Adrenal gland (tissue), 12 donors: ENCODE results near the gene TRAK1. TPM values are rescaled to one million over a fixed set of nuclear protein-coding genes. Genes with fewer than 3 reads are reported as not detected.

Experiments
- DNase-seq, 7 donors: peaks; one replicate each; pipeline ENCODE4 v3.0.0-alpha.2; 2019 to 2020
- H3K27ac ChIP-seq, 5 donors: fragments of 200-600 bp; sonication (generic) in 4 of 5; 1 replicate in 3 of 5; 2 replicates in 2 of 5; pipeline versions ENCODE4 v1.5.1 to v1.8.0; 2016 to 2020; ENCODE audit warnings: mild to moderate bottlenecking in 1 of 5
- H3K27me3 ChIP-seq: fragments of 200-600 bp; 2 replicates; pipeline ENCODE4 v1.8.0; 2021
- H3K36me3 ChIP-seq, 2 donors: fragments of 200-600 bp; replicated peaks in 1 of 2; 1 replicate in 1 of 2; 2 replicates in 1 of 2; pipeline versions ENCODE4 v1.5.1 to v1.8.0; 2018 to 2022
- H3K4me1 ChIP-seq, 2 donors: fragments of 200-600 bp; replicated peaks in 1 of 2; 1 replicate in 1 of 2; 2 replicates in 1 of 2; pipeline versions ENCODE4 v1.5.1 to v1.8.0; 2018 to 2021
- H3K4me3 ChIP-seq, 4 donors: fragments of 200-600 bp; sonication (generic) in 3 of 4; one replicate each; pipeline ENCODE4 v1.5.1; 2016 to 2018
- H3K9me3 ChIP-seq, 3 donors: fragments of 200-600 bp; sonication (generic) in 1 of 3; replicated peaks in 1 of 3; 1 replicate in 2 of 3; 2 replicates in 1 of 3; pipeline versions ENCODE4 v1.5.1 to v1.8.0; 2016 to 2021
- POLR2A ChIP-seq, 2 donors: fragments of 450-650 bp; IDR thresholded peaks; one replicate each; pipeline ENCODE4 v1.6.1; 2017; ENCODE audit warnings: antibody characterized with exemption in 2 of 2, mild to moderate bottlenecking in 2 of 2, moderate library complexity in 1 of 2
- WGBS, 4 donors: extraction: QIAGEN DNeasy Blood & Tissue Kit in 2 of 4; methylation state at CpG; one replicate each; pipeline versions ENCODE4 v1.1.5 to v1.1.7; 2013 to 2017; 5-methylcytosine and 5-hydroxymethylcytosine counted together
- intact Hi-C, 2 donors: fragments of 100-400 bp; cut with DNase I; formaldehyde crosslinking; loops; one replicate each; pipeline versions ENCODE4 v1.14.1 to v1.15.0; 2022 to 2023
- polyA plus RNA-seq, 3 donors: library from polyadenylated mRNA; stranded (reverse); fragments of 200-250 nt in 2 of 3; fragments of 350-450 nt in 1 of 3; fragmentation: Illumina TruSeq in 1 of 3; extraction: RNeasy Lipid Tissue Mini Kit (QIAGEN cat#74804) in 1 of 3; gene quantifications; one replicate each; pipeline ENCODE4 v1.2.3, GENCODE V29; 2013 to 2014
- total RNA-seq, 9 donors: library from RNA; depleted of rRNA in 4 of 9; stranded (reverse); fragments of >200 nt in 4 of 9; fragments of 120-200 nt in 1 of 9; fragmentation: NEBNext Ultra II Directional in 1 of 9; extraction: Animal tissue kit (Norgen Biotek cat#: 25700) in 1 of 9; gene quantifications; one replicate each; pipeline versions ENCODE4 v1.1.0 to v1.2.4, GENCODE V29; 2013 to 2023
- TF ChIP-seq, protein P1 (sequence below), 6 experiments: fragments of 450-650 bp in 4 of 6; fragments of 200-600 bp in 2 of 6; sonication (generic) in 1 of 6; IDR thresholded peaks; 1 replicate in 5 of 6; 2 replicates in 1 of 6; pipeline versions ENCODE4 v1.5.1 to v1.8.0; 2016 to 2021; ENCODE audit warnings: antibody characterized with exemption in 6 of 6, mild to moderate bottlenecking in 2 of 6, moderate library complexity in 1 of 6
- donor health status: healthy with polysubstance abuse.
- donor health status: Bipolar disorder and iron deficiency.
- donor health status: DM: yes; HTN: yes; CAD: no.
- donor health status: DM: no; HTN: no; CAD: no.
- donor health status: DM: no; HTN: no; CAD: no.
- donor health status: DM: yes; HTN: yes; CAD: no.

TRAK1 gene
- total and polyA plus RNA-seq, 12 donors = 13.1 to 38.1 (median 26.4) TPM

DNA sequence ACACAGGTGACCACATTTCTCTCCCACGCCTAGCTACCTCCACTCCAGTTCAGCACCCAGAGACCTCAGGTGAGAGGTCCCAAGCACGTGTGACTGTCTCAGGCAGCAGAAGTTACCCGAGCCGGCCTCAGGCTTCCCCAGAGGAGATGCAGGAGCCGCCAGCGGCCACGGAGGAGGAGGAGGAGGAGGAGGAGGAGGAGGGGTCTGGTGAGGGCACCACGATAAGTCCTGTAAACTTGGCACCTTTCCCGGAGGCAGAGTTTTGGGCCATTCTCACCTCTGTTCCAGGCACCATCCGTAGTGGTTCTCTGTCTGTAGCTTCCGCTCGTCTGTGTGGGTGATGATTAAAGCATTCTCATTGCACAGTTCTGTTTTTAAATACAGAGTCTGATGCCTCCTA lies 118.8 kb downstream of the TRAK1 start:
- DNase-seq = no peak
- Histone ChIP-seq H3K27me3 (no peaks in the 10 kb centered on the region), H3K9me3 (no peaks in the 10 kb centered on the region), H3K27ac (no peak overlapping the region), H3K4me3 (no peak overlapping the region), H3K36me3 (peaks cover 0 to 6% of the 10 kb centered on the region in 2 donors), H3K4me1 (no peaks in the 10 kb centered on the region)
- WGBS, 4 donors = 78 to 95% (median 89%) methylated on average over 2 to 12 of the region's 12 CpGs
- intact Hi-C loops = no loop called here
- TF ChIP-seq, protein P1, sequence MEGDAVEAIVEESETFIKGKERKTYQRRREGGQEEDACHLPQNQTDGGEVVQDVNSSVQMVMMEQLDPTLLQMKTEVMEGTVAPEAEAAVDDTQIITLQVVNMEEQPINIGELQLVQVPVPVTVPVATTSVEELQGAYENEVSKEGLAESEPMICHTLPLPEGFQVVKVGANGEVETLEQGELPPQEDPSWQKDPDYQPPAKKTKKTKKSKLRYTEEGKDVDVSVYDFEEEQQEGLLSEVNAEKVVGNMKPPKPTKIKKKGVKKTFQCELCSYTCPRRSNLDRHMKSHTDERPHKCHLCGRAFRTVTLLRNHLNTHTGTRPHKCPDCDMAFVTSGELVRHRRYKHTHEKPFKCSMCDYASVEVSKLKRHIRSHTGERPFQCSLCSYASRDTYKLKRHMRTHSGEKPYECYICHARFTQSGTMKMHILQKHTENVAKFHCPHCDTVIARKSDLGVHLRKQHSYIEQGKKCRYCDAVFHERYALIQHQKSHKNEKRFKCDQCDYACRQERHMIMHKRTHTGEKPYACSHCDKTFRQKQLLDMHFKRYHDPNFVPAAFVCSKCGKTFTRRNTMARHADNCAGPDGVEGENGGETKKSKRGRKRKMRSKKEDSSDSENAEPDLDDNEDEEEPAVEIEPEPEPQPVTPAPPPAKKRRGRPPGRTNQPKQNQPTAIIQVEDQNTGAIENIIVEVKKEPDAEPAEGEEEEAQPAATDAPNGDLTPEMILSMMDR (IDR thresholded peaks at IDR 0.05) = no peak
- TF ChIP-seq POLR2A (IDR thresholded peaks at IDR 0.05) = no peak

DNA sequence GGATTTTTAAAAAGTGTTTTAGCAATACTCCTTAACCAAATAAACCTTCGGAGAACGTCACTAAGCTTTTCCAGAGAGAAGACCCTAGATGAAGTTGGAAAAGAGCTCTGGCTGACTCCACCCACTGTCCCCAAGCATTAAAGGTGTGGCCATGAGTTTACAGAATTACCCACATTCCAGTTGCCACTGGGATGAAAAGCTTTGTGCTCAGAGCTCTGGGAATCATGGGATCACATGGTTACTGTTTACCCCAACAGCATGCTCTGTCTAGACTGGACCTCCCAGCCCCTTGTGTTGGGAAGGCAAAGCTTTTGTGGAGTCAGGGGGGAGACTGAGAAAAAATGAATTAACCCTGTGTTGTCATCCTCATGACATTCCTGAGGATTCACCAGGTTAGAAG lies 119.6 kb downstream of the TRAK1 start:
- intact Hi-C loops = no loop called here
- no peak for DNase-seq
- H3K36me3 ChIP-seq = peaks cover 0 to 6% of the 10 kb centered on the region in 2 donors

DNA sequence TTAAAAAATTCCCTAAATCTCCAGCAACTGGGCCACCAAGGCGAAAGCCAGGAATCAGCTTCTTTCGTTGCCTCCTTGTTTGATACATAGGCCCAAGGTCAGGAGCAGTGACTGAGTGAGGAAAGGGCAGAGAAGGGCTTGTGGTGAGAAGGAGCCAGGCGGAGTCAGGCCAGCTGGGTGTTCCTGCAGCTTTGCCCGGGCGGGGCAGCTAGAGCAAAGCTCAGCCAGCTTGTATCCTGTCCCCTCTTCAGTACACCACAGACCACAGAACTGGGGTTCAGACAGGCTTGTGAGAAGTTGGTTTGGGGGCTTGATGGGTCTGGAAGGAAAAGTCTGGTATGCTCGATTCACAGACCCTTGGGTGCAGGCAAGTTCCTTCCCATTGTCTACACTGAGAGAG lies 122.3 kb downstream of the TRAK1 start:
- Histone ChIP-seq H3K9me3 (no peaks in the 10 kb centered on the region), H3K4me3 (no peak overlapping the region), H3K4me1 (no peaks in the 10 kb centered on the region), H3K27me3 (no peaks in the 10 kb centered on the region), H3K27ac (no peak overlapping the region), H3K36me3 (peaks cover 0 to 6% of the 10 kb centered on the region in 2 donors)
- no peak for TF ChIP-seq POLR2A (IDR thresholded peaks at IDR 0.05)
- TF ChIP-seq, protein P1 (IDR thresholded peaks at IDR 0.05) = no peak
- WGBS, 4 donors = 82 to 89% (median 84%) methylated on average over 6 of the region's 6 CpGs
- DNase-seq = no peak
- intact Hi-C loops = no loop called here

More for the DNA sequence above, 119.6 kb downstream of the TRAK1 start:
- Histone ChIP-seq H3K27me3 (no peaks in the 10 kb centered on the region), H3K9me3 (no peaks in the 10 kb centered on the region), H3K4me1 (no peaks in the 10 kb centered on the region), H3K27ac (no peak overlapping the region), H3K4me3 (no peak overlapping the region)
- TF ChIP-seq, protein P1 (IDR thresholded peaks at IDR 0.05) = no peak
- TF ChIP-seq POLR2A (IDR thresholded peaks at IDR 0.05) = no peak
- WGBS, 4 donors = 49 to 100% (median 83%) methylated on average over 2 of the region's 2 CpGs

DNA sequence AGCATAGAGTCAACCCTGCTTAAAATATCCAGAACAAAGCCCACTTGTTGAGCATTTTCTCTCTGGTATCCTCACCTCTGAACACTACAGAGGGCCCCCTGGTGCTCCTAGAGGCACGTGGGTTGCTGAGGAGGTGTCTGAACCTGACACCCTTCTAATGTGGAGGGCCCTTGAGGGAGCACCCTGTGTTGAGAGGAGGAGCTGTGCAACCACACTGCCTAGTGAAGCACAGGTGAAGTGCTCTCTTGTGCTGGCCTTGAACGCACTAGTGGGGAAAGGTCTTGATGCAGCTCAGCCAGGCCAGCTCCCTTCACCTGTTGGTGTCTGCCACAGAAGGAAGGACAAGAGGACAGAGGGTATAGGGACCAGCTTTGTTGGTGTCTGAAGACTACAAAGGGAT lies 122.9 kb downstream of the TRAK1 start:
- 78 to 91% (median 83%) methylated on average over 2 of the region's 2 CpGs for WGBS, 4 donors
- no peak for DNase-seq
- Histone ChIP-seq H3K9me3 (no peaks in the 10 kb centered on the region), H3K36me3 (peaks cover 0 to 6% of the 10 kb centered on the region in 2 donors), H3K4me1 (no peaks in the 10 kb centered on the region), H3K27me3 (no peaks in the 10 kb centered on the region), H3K27ac (no peak overlapping the region), H3K4me3 (no peak overlapping the region)
- TF ChIP-seq, protein P1 (IDR thresholded peaks at IDR 0.05) = no peak
- TF ChIP-seq POLR2A (IDR thresholded peaks at IDR 0.05) = no peak
- intact Hi-C loops = no loop called here
